GM10266 (cell line): Measurements from ENCODE around the gene CDC14C.
A peak's percentile ranks its signal among the peaks of the same experiment; 100 is the strongest.

Experiments used
- DNase-seq: peaks from one replicate; pipeline ENCODE4 v3.0.0; 2012; ENCODE audit errors: extremely low spot score
- CTCF ChIP-seq: IDR thresholded peaks from 2 replicates; pipeline ENCODE4 v1.5.1; 2012; ENCODE audit warnings: mild to moderate bottlenecking, low read depth; ENCODE audit not compliant: control insufficient read depth, insufficient read depth; ENCODE audit errors: missing control alignments

CDC14C gene

DNA sequence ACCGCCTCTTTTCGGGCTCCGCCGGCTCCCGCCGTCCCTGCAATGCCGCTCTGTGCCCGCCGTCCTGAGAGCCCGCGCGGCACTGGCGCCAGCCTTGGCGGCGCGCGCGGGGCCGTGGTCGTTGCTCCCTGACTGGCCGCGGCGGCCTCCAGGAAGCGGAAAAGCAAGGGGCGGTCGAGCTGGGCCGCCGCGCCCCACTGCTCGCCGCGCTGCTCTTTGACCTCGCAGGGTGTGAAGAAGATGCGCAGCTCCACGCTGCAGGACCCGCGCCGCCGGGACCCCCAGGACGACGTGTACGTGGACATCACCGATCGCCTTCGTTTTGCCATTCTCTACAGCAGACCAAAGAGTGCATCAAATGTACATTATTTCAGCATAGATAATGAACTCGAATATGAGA lies at the start of gene CDC14C:
Gene CDC14C (plus strand): TSS at position 115 of the 400 bp plus-strand sequence. CDS start 126 bp downstream, at position 241.
- no peak for TF ChIP-seq CTCF
- no peak for DNase-seq

- peak; percentile 32 for TF ChIP-seq CTCF
- no peak for DNase-seq
Observed at GRCh38 chr7:48875045-48875916, 49.1 kb upstream of the CDC14C start.

GRCh38 chr7:48876087-48876486 lies 48.3 kb upstream of the CDC14C start:
- TF ChIP-seq CTCF, result no peak
- no peak for DNase-seq

DNA sequence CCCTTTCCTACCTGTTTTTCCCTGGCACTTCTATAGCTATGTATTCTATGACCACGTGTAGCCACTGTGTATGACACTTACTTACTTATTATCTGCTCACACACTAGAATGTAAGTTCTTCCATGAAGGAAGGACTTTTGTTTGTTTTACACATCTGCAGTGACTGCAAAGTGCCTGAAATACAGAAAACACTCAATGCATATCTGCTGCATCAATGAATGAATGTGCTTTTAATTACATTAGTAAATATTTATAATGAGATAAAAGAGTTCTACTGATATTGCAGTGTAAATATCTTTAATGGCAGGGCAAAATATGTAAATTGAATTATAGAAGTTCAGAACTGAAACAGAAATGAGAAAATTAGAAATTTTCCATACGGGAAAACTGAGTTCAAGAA lies 43.5 kb upstream of the CDC14C start:
- no peak for DNase-seq
- TF ChIP-seq CTCF, result no peak

GRCh38 chr7:48887500-48887899 lies 36.8 kb upstream of the CDC14C start:
- DNase-seq, result no peak
- no peak for TF ChIP-seq CTCF

DNA sequence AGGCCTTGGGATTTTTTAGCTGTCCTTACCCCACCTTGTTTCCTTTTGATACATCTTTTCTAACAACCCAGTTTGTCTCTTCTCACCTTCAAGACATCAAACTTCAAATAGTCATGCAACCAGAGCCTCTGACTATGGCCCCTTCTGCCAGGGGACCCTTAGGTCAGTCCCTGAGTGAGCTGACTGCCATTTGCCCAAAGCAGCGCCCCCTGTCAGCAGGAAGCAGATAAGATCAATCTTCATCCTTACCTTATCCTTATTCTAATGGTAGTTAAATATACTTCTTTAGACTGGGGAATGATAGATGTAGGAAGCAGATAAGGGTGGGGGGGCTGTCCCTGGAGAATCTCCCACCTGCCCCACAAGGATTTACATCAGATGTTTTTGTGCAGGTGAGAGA lies 29.8 kb upstream of the CDC14C start:
- TF ChIP-seq CTCF, result no peak
- DNase-seq, result no peak

GRCh38 chr7:48899932-48900331 lies 24.4 kb upstream of the CDC14C start:
- DNase-seq, result no peak

More at GRCh38 chr7:48899932-48900331, 24.4 kb upstream of the CDC14C start:
- TF ChIP-seq CTCF, result no peak
